Vagina (tissue), 2 donors: Measurements from ENCODE around the gene TOB2.

Source experiments
- POLR2A ChIP-seq, 2 donors: fragments of 450-650 bp; IDR thresholded peaks; one replicate each; pipeline ENCODE4 v1.6.1; 2017; ENCODE audit warnings: antibody characterized with exemption in 2 of 2, mild to moderate bottlenecking in 2 of 2, moderate library complexity in 2 of 2
- TF ChIP-seq, protein P1 (sequence below), 3 experiments: fragments of 450-650 bp in 2 of 3; fragments of 200-600 bp in 1 of 3; sonication (generic) in 1 of 3; IDR thresholded peaks; one replicate each; pipeline ENCODE4 v1.5.1; 2017 to 2019; ENCODE audit warnings: antibody characterized with exemption in 3 of 3, mild to moderate bottlenecking in 2 of 3, moderate library complexity in 2 of 3

DNA sequence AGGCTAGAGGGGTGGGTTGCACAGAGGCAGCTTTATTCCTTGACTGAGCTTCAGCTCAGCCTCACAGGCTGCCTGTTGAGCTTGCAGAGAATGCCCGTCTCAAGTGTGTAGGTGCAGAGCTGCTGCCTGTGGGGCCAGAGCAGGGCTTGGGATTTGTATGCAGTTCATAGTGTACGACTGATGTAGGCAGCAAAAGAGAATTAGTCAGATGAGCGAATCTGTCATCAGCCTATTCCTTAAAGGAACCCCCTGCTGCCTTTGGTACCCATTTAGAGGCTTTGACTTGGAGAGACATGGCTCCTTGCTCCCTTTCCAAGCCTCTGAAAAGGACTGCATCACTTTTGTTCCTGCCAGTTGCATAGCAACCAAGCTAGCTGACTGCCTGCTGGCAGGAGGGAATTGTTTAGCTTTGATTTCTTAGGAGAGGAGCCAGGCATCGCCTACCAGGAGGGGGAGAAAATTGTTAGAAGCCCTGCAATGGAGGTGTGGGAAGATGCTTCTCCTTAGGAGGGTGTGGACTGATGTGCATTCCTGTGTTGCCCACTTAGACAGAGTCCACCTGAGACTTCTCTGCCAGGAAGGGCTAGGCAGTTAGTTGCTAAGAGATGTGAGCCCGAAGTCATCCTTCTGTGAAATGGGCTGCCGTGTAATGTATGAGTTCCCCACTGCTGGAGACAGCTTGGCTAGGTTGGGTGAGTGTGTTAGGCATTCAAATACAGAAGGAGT, 33.2 kb upstream of the TOB2 start:
- TF ChIP-seq POLR2A (IDR thresholded peaks at IDR 0.05) = no peak
- TF ChIP-seq, protein P1, sequence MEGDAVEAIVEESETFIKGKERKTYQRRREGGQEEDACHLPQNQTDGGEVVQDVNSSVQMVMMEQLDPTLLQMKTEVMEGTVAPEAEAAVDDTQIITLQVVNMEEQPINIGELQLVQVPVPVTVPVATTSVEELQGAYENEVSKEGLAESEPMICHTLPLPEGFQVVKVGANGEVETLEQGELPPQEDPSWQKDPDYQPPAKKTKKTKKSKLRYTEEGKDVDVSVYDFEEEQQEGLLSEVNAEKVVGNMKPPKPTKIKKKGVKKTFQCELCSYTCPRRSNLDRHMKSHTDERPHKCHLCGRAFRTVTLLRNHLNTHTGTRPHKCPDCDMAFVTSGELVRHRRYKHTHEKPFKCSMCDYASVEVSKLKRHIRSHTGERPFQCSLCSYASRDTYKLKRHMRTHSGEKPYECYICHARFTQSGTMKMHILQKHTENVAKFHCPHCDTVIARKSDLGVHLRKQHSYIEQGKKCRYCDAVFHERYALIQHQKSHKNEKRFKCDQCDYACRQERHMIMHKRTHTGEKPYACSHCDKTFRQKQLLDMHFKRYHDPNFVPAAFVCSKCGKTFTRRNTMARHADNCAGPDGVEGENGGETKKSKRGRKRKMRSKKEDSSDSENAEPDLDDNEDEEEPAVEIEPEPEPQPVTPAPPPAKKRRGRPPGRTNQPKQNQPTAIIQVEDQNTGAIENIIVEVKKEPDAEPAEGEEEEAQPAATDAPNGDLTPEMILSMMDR (IDR thresholded peaks at IDR 0.05) = no peak
